Cerebellar nuclear complex (tissue), 1 donor: ENCODE data around the gene MVD.
A peak's percentile ranks its signal among the peaks of the same experiment; 100 is the strongest.
"Not testable (repeated sequence)": the region's sequence is repeated elsewhere in the genome, so short reads cannot be mapped to it uniquely, and the experiment has no call there.

ENCODE experiments used
- DNase-seq, 2 experiments: peaks; one replicate each; lab custom pipeline; 2025; lab: John Stamatoyannopoulos, UW

Gene MVD

GRCh38 chr16:88624977-88625576 is 37.8 kb downstream of the MVD start:
- DNase-seq = no peak

GRCh38 chr16:88624481-88624880 is 38.4 kb downstream of the MVD start:
- DNase-seq = no peak

- no peak for DNase-seq
Measured at GRCh38 chr16:88623858-88624257, 39.0 kb downstream of the MVD start.

GRCh38 chr16:88622866-88623265 is 40.0 kb downstream of the MVD start:
- DNase-seq = no peak

- no peak for DNase-seq
Measured at GRCh38 chr16:88622125-88622524, 40.8 kb downstream of the MVD start.

- DNase-seq = no peak
Measured at GRCh38 chr16:88619859-88620815, 42.8 kb downstream of the MVD start.

- no peak for DNase-seq
Measured at GRCh38 chr16:88618956-88619667, 43.8 kb downstream of the MVD start.

GRCh38 chr16:88618182-88618955 is 44.5 kb downstream of the MVD start:
- DNase-seq = no peak

GRCh38 chr16:88617268-88618031 is 45.4 kb downstream of the MVD start:
- no peak for DNase-seq

GRCh38 chr16:88616736-88617135 is 46.2 kb downstream of the MVD start:
- no peak for DNase-seq

- DNase-seq = peak in 1 of 2 experiments; percentile 45
Measured at GRCh38 chr16:88616320-88616719, 46.6 kb downstream of the MVD start.

GRCh38 chr16:88614818-88615580 is 47.9 kb downstream of the MVD start:
- DNase-seq = peak in 1 of 2 experiments; percentile 55

GRCh38 chr16:88613911-88614817 is 48.7 kb downstream of the MVD start:
- no peak for DNase-seq

GRCh38 chr16:88613293-88613692 is 49.6 kb downstream of the MVD start:
- no peak for DNase-seq

- no peak for DNase-seq
Measured at GRCh38 chr16:88610909-88611812, 51.7 kb downstream of the MVD start.

- no peak for DNase-seq
Measured at GRCh38 chr16:88610080-88610479, 52.8 kb downstream of the MVD start.

- DNase-seq = not testable (repeated sequence)
Measured at GRCh38 chr16:88609426-88609825, 53.5 kb downstream of the MVD start.

- DNase-seq = no peak
Measured at GRCh38 chr16:88608076-88608475, 54.8 kb downstream of the MVD start.
